Measurements from ENCODE around the gene RARRES2.

Gene RARRES2

GRCh38 chr7:150378115-150378852 lies 36.9 kb upstream of the RARRES2 start:
- peak; percentile 75 for DNase-seq

DNA sequence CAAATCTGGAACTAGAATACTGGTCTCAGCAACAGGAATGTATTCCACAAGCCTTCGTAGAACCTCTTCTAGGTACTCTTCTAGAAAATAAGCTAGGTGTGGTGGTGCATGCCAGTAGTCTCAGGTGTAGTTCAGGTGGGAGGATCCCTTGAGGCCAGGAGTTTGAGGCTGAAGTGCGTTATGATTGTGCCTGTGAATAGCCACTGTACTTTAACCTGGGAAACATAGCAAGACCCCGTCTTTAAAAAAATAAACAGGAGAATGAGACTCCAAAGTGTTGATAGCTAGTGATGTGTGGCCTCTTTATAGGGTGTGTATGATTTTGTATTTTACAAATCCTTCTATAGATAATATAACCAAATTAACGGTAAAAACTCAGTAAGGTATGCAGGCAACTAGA lies 36.2 kb upstream of the RARRES2 start:
- no peak for DNase-seq

DNA sequence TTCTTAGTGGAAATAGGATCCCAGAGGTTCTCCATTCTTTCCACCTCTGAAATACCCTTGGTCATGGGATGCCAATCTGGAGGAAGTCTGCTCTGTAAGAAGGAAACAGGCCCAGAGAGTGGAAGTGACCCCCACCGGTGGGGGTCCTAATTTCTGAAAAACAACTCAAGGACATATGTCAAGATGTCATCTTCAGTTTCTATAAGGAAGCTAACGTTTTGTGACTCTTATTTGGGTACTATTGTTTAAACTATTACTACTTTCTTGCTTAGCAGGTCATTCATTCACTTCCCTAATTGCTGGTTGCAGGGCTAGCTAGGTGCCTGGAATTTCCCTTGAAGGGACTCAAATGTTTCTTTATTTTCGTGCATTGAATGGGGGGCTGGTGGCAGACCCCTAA lies 35.8 kb upstream of the RARRES2 start:
- no peak for DNase-seq

DNA sequence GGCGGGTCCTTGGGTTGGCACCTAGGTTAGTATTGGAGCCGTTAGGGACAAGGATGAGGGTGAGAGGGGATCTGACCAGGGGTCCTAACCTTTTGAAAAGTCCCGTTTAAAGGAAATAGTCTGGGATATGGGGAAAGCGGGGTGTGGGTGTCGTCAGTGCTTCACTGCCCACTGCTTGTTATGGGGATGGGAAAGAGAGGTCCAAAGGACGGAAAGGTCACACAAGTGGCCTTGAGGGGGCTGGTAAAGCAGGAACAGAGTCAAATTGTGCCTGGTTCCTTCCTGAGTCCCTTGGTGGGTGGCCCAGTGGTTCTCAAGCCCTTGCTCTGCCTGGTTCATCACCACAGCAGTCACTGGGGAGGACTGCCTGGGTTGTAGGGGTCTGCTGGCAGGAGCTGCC lies 35.1 kb upstream of the RARRES2 start:
- no peak for DNase-seq

- no peak for DNase-seq
These were observed 34.5 kb upstream of the RARRES2 start for GRCh38 chr7:150375662-150376521.

DNA sequence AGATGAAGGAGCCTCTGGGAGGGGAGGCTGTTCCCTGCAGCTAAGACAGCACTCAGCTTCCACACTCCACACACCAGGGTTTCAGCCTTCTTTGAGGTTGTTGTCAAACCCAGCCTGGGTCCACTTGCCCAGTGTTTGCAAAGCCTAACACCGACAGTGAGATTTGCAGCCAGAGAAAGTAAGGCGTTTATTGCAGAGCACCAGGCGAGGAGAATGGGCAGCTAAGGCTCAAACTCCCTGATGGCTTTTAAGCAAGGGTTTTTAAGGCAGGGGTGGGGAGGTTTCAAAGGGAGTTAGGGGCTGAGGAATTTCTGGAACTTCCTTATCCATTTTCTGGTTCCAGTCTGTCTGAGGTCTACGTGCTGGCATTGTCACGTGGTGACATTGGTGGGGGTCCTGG lies 33.0 kb upstream of the RARRES2 start:
- DNase-seq: no peak

GRCh38 chr7:150374026-150374425 lies 32.6 kb upstream of the RARRES2 start:
- DNase-seq: no peak

DNA sequence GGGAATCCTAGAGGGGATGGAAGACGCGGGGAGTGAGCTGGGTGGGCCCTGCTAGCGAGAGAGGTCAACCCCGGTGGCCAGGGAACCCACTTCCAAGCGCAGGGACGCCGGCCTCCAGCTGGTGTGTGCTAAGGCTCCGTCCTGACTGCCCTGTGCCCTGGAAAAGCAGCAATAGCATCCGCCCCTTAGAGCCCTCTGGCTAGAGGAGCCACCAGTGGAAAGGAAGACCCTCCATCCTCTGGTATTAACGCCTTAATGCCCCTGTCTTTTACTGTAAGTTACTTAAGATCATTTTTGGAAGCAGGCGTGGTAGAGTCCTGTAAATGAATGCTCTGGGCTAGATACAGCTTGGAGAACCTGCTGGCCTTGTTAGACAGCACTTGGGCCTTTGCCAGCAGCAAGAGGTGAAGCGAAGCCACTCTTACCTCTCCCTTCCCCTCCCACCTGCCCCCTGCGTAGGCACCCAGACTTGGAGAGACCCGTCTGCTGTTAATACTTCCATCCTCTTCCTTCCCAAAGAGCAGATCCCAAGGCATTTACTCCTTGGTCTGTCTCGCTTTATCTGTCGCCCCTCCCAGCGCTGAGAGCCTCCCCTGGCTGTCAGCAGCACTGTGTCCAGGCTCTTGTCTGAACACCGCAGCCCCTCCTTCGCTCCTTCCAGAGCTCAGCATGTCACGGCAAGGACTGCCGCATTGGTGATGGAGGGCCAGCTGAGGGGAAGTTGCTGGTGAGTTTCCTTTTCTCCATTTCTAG lies 31.8 kb upstream of the RARRES2 start:
- no peak for DNase-seq

DNA sequence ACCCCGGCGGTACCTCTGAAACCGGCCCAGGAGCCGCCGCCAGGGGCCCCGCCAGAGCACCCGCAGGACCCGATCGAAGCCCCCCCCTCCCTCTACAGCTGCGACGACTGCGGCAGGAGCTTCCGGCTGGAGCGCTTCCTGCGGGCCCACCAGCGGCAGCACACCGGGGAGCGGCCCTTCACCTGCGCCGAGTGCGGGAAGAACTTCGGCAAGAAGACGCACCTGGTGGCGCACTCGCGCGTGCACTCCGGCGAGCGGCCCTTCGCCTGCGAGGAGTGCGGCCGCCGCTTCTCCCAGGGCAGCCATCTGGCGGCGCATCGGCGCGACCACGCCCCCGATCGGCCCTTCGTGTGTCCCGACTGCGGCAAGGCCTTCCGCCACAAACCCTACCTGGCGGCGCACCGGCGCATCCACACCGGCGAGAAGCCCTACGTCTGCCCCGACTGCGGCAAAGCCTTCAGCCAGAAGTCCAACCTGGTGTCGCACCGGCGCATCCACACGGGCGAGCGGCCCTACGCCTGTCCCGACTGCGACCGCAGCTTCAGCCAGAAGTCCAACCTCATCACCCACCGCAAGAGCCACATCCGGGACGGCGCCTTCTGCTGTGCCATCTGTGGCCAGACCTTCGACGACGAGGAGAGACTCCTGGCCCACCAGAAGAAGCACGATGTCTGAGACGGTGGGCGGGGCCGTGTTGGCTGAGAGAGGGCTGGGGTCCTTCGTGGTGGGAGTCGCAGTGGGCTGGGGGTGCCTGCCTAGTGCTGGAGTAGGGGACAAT lies 31.0 kb upstream of the RARRES2 start:
- no peak for DNase-seq

DNA sequence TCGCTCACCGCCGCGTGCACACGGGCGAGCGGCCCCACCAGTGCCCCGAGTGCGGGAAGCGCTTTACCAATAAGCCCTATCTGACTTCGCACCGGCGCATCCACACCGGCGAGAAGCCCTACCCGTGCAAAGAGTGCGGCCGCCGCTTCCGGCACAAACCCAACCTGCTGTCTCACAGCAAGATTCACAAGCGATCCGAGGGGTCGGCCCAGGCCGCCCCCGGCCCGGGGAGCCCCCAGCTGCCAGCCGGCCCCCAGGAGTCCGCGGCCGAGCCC lies 30.5 kb upstream of the RARRES2 start:
- DNase-seq: no peak

DNA sequence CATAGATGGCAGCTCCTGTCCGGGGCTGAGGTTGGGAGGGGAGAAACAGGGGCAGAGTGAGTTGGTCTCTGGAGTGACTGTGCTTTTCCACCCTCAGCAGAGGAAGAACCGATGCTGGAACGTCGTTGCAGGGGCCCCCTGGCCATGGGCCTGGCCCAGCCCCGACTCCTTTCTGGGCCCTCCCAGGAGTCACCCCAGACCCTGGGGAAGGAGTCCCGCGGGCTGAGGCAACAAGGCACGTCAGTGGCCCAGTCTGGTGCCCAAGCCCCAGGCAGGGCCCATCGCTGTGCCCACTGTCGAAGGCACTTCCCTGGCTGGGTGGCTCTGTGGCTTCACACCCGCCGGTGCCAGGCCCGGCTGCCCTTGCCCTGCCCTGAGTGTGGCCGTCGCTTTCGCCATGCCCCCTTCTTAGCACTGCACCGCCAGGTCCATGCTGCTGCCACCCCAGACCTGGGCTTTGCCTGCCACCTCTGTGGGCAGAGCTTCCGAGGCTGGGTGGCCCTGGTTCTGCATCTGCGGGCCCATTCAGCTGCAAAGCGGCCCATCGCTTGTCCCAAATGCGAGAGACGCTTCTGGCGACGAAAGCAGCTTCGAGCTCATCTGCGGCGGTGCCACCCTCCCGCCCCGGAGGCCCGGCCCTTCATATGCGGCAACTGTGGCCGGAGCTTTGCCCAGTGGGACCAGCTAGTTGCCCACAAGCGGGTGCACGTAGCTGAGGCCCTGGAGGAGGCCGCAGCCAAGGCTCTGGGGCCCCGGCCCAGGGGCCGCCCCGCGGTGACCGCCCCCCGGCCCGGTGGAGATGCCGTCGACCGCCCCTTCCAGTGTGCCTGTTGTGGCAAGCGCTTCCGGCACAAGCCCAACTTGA lies 29.9 kb upstream of the RARRES2 start:
- DNase-seq: no peak

GRCh38 chr7:150370612-150371071 lies 29.2 kb upstream of the RARRES2 start:
- DNase-seq: no peak

- no peak for DNase-seq
These were observed 28.5 kb upstream of the RARRES2 start for GRCh38 chr7:150369748-150370501.

GRCh38 chr7:150368884-150369747 lies 27.7 kb upstream of the RARRES2 start:
- peak; percentile 81 for DNase-seq

GRCh38 chr7:150368096-150368883 lies 26.9 kb upstream of the RARRES2 start, which contains the start of gene REPIN1:
Gene REPIN1 (plus strand): TSS chr7:150368822. CDS start chr7:150369712, 890 bp downstream.
- DNase-seq: peak; percentile 96

- DNase-seq: no peak
These were observed 26.3 kb upstream of the RARRES2 start for GRCh38 chr7:150367677-150368095.

GRCh38 chr7:150365673-150366398 lies 24.4 kb upstream of the RARRES2 start:
- no peak for DNase-seq

DNA sequence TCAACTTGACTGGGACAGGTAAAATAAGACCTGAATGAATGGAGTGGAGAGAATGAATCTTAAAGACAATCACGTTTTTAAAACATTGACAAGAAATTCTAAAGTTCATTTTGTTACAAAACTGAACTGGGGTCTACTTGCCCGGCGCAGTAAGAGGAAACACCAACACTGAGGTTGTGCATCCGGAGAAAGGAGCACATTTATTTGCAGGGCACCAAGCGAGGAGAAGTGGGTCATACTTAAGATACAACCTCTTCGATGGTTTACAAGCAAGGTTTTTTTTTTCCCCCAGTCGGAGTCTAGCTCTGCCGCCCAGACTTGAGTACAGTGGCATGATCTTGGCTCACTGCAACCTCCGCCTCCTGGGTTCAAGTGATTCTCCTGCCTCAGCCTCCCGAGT lies 23.8 kb upstream of the RARRES2 start:
- no peak for DNase-seq

All from right kidney (tissue), 1 donor.